Parathyroid adenoma (tissue), 2 donors: Measurements from ENCODE around the gene TOMT.
"Not testable (repeated sequence)": the region's sequence is repeated elsewhere in the genome, so short reads cannot be mapped to it uniquely, and the experiment has no call there.

Source experiments
- H2AFZ ChIP-seq: fragments of 300-600 bp; sonication (generic); one replicate; pipeline ENCODE4 v1.7.0; 2017; ENCODE audit warnings: antibody characterized with exemption, mild to moderate bottlenecking
- H3K27ac ChIP-seq: fragments of 300-600 bp; sonication (generic); one replicate; pipeline ENCODE4 v1.7.0; 2017
- H3K27me3 ChIP-seq: fragments of 300-600 bp; sonication (generic); one replicate; pipeline ENCODE4 v1.7.0; 2017; ENCODE audit warnings: low read length; ENCODE audit not compliant: control insufficient read depth, insufficient read depth
- H3K36me3 ChIP-seq: fragments of 300-600 bp; sonication (generic); one replicate; pipeline ENCODE4 v1.7.0; 2017; ENCODE audit warnings: low read length; ENCODE audit not compliant: control insufficient read depth, insufficient read depth
- H3K4me1 ChIP-seq: fragments of 300-600 bp; sonication (generic); one replicate; pipeline ENCODE4 v1.7.0; 2017; ENCODE audit warnings: control low read depth
- H3K4me2 ChIP-seq: fragments of 300-600 bp; sonication (generic); one replicate; pipeline ENCODE4 v1.7.0; 2017; ENCODE audit warnings: low read length
- H3K4me3 ChIP-seq: fragments of 300-600 bp; sonication (generic); one replicate; pipeline ENCODE4 v1.7.0; 2017; ENCODE audit warnings: low read depth, low read length
- H3K79me2 ChIP-seq: fragments of 300-600 bp; sonication (generic); one replicate; pipeline ENCODE4 v1.7.0; 2017; ENCODE audit warnings: control low read depth
- H3K9ac ChIP-seq: fragments of 300-600 bp; sonication (generic); one replicate; pipeline ENCODE4 v1.7.0; 2017; ENCODE audit warnings: mild to moderate bottlenecking
- H3K9me3 ChIP-seq: fragments of 300-600 bp; sonication (generic); one replicate; pipeline ENCODE4 v1.7.0; 2017; ENCODE audit warnings: low read length; ENCODE audit not compliant: control insufficient read depth
- CTCF ChIP-seq: fragments of 300-600 bp; sonication (generic); IDR thresholded peaks from one replicate; pipeline ENCODE4 v1.7.0; 2017; ENCODE audit warnings: antibody characterized with exemption, mild to moderate bottlenecking
- donor health status: primary hyperparathyroidism.

TOMT gene

GRCh38 chr11:72125956-72126355 is 20.2 kb downstream of the TOMT start:
- Histone ChIP-seq H2AFZ (no peak overlapping the region), H3K9me3 (no peaks in the 10 kb centered on the region), H3K4me3 (no peak overlapping the region), H3K9ac (no peak overlapping the region), H3K79me2 (no peaks in the 10 kb centered on the region), H3K36me3 (no peaks in the 10 kb centered on the region), H3K4me2 (no peak overlapping the region), H3K27ac (no peak overlapping the region), H3K27me3 (no peaks in the 10 kb centered on the region), H3K4me1 (peaks cover 12% of the 10 kb centered on the region)
- TF ChIP-seq CTCF, result no peak

GRCh38 chr11:72127923-72128322 is 22.2 kb downstream of the TOMT start:
- Histone ChIP-seq H2AFZ (no peak overlapping the region), H3K4me3 (no peak overlapping the region), H3K9ac (no peak overlapping the region), H3K27ac (no peak overlapping the region), H3K4me2 (no peak overlapping the region), H3K9me3 (no peaks in the 10 kb centered on the region), H3K4me1 (peaks cover 12% of the 10 kb centered on the region), H3K36me3 (no peaks in the 10 kb centered on the region), H3K79me2 (no peaks in the 10 kb centered on the region), H3K27me3 (no peaks in the 10 kb centered on the region)
- TF ChIP-seq CTCF, result no peak

GRCh38 chr11:72129381-72129780 is 23.7 kb downstream of the TOMT start:
- no peaks in the 10 kb centered on the region for H3K79me2 ChIP-seq
- no peak for TF ChIP-seq CTCF
- no peaks in the 10 kb centered on the region for H3K36me3 ChIP-seq
- no peaks in the 10 kb centered on the region for H3K27me3 ChIP-seq
- H3K4me3 ChIP-seq, result no peak overlapping the region
- no peaks in the 10 kb centered on the region for H3K4me1 ChIP-seq
- H3K27ac ChIP-seq, result no peak overlapping the region
- no peak overlapping the region for H3K4me2 ChIP-seq
- H3K9me3 ChIP-seq, result no peaks in the 10 kb centered on the region
- H2AFZ ChIP-seq, result no peak overlapping the region
- H3K9ac ChIP-seq, result no peak overlapping the region

GRCh38 chr11:72132646-72133045 is 26.9 kb downstream of the TOMT start:
- Histone ChIP-seq H3K9me3 (no peaks in the 10 kb centered on the region), H3K9ac (no peak overlapping the region), H3K79me2 (no peaks in the 10 kb centered on the region), H3K4me2 (no peak overlapping the region), H3K4me1 (no peaks in the 10 kb centered on the region), H3K27ac (no peak overlapping the region), H3K4me3 (no peak overlapping the region), H3K36me3 (no peaks in the 10 kb centered on the region), H3K27me3 (no peaks in the 10 kb centered on the region), H2AFZ (no peak overlapping the region)
- TF ChIP-seq CTCF, result no peak

GRCh38 chr11:72135473-72135872 is 29.7 kb downstream of the TOMT start, which contains the start of gene FOLR3:
Gene FOLR3, plus strand, starts transcription at chr11:72135725. Its CDS starts 228 bp downstream, at chr11:72135953.
- H3K36me3 ChIP-seq, H3K27ac ChIP-seq, H3K79me2 ChIP-seq, H2AFZ ChIP-seq, H3K27me3 ChIP-seq, H3K4me2 ChIP-seq, H3K9ac ChIP-seq, H3K9me3 ChIP-seq, H3K4me1 ChIP-seq, H3K4me3 ChIP-seq: not testable (repeated sequence)
